GM19351 (cell line): ENCODE results near the gene FMNL2.

ENCODE experiments used
- ATAC-seq: cut with Tn5 transposase; IDR thresholded peaks from one replicate; pipeline ENCODE4 v1.9.1; 2021; ENCODE audit warnings: mild to moderate bottlenecking, moderate library complexity; ENCODE audit not compliant: unreplicated experiment

Gene FMNL2

DNA sequence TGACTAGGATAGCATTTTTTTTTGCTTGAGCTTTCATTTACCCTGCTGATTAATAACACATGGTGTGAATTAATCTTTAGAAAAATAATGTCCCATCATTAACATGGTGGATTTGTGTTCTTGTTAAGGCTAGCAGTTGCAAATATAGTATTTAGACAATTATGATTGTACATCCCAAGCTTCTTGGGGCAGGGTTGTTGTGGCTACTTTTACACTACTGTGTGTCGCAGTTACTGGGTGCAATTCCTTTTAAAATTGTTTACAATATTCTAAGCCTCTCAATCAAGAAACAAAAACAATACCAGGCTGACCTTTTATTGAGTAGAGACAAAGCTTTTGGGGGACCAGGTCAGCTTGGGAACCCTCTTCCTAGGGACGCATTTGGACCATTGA, 2.5 kb downstream of the FMNL2 start:
- ATAC-seq = no peak

DNA sequence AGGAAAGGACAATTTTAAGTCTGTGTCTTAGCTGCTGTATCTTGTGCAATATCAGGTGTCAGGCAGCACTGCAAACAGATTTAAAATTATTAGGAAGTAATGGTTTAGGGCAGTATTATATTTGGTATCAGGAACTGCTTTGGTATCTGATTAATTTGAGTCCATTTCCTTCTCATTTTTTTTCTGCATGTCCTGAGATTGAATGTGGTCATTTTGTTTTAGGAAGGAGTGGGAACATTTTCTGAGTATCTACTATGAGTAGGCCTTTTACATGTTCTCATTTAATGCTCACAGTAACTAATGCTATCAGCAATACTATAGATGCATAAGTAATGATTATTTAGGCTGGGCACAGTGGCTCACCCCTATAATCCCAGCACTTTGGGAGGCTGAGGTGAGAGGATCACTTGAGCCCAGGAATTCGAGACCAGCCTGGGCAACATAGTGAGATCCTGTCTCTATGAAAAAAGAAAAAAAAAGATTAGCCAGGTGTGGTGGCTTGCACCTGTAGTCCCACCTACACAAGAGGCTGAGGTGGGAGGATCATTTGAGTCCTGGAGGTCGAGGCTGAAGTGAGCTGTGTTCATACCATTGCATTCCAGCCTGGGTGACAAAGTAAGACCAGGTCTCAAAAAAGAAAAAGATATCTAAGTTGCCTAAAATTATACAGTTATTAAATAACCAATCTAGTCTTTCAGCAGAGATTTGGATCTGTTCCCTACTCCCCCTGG, 4.7 kb downstream of the FMNL2 start:
- no peak for ATAC-seq

DNA sequence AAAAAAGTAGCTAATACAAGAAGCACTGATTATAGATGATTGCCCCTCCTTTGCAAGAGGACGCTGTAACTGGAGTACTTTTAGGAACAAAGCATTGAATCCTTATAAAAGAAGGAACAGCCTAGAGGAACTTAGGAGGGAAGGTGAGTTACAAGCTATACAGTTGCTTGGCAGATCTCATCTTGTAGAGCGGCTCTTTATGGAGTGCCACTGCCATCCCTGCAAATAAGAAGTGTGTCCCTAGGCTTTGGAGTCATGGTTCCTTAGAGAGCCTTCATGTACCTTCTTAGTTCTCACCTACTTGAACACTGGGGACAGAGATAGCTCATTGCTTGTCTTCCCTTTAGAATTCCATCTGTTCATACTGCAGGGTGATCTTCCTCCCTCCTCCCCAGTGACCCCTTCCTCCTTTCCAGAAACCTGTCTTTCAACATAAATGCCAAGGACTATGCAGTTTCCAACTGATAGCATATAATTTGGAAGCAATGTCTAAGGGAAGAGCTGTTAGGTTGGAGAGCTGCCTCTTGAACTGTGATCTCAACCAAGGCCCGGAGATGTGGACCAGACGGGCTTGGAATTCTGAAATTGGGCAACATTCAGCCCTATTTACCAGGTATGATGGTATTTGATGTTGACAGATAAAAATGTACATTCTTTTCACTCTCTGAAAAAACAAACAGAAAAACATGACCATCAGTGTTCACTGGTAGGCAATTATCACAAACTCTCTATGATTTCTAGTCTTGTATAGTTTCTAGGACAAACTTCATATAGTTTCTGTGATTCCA, 7.5 kb downstream of the FMNL2 start:
- ATAC-seq = no peak

DNA sequence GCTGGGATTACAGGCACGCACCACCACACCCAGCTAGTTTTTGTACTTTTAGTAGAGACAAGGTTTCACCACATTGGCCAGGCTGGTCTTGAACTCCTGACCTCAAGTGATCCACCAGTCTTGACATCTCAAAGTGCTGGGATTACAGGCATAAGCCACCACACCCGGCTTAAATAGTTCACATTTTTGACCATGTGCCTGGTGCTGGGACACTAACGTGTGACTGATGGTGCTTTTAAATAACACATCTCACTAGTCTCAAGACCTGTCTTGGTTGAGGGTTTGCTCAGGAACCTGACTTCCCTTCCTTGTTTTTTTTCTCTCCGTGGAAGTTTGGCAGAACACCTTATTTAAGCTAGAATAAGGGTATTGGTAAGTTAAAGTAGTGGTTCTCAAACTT, 8.5 kb downstream of the FMNL2 start:
- no peak for ATAC-seq

DNA sequence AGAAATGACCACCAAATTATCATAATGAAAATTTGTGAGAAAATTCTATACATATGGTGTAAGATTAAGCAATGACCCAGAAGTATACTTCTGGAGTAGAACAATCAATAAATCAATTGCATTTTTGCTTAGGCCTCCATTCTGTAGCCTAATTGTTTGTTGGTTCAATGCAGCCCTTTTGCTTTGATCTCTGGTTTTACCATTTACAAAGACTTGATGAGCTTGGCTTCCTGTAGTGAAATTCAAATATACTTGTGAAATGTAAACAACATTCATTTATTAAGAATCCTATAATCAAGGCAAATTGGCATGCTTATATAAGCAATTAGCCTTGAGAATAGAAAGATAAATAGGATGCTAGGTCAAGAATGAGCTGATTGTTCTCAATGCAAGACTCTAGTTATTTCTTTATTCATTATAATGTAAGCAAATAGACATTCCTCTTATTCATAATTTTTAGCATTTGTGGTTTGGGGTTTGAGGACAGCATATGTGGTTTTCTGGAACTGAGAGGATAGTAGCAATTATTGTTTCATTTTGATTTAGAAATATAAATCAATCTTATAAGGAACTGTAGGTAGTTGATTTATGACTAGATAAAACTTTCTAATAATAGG, 9.7 kb downstream of the FMNL2 start:
- ATAC-seq = no peak

DNA sequence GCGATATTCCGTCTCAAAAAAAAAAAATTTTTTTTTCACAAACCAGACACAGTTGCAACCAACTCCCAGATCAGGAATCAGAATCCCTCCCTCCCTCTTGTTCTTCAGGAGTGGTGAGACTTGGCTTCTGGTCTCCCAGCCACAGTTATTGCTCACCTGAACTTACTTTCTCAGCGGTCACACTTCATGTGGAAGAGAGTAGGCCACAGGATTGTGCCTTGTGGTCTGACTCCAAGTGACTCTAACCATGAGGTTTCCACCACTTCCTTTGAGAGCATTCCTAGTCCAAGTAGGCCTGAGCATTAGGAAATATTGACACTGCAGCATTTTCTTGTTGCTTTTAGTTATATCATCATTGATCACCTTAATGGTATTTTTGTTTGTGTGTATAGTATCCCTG, 12.1 kb downstream of the FMNL2 start:
- ATAC-seq = no peak

DNA sequence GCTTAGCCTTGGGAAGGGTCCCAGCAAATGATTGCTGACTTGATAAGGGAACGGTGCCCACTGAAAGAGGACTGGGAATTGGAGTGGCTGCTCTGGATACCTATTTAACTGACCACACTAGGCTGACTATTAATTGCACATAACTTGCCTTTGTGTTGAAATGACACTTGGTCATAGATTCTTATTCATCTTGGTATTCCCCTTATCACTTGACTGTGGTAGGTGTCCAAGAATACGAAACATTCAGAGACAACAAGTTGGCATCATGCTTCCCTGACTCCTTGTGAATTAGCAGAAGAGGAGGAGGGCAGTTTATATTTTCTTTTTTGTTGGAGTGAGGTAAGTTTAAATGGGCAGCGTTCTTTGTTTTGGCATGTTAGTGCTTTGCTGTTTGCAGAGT, 13.4 kb downstream of the FMNL2 start:
- no peak for ATAC-seq

DNA sequence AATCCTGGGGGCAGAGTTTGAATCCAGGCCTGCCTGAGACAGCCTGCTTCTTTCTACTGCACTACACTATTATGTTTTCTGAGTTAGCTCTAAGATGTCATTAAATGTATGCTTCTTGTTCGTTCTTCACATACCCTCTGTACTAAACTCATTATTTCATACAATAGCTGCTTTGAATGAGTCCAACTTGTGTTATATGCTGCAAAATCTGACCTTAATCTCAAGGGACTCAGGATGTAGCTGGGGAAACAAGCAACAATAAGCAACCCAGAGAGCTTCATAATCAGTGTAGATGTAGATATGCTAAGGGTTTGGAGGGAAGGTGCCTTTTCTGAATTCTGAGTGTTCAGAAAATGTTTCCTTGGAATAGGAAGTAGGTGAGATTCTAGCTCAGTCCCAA, 14.4 kb downstream of the FMNL2 start:
- no peak for ATAC-seq

DNA sequence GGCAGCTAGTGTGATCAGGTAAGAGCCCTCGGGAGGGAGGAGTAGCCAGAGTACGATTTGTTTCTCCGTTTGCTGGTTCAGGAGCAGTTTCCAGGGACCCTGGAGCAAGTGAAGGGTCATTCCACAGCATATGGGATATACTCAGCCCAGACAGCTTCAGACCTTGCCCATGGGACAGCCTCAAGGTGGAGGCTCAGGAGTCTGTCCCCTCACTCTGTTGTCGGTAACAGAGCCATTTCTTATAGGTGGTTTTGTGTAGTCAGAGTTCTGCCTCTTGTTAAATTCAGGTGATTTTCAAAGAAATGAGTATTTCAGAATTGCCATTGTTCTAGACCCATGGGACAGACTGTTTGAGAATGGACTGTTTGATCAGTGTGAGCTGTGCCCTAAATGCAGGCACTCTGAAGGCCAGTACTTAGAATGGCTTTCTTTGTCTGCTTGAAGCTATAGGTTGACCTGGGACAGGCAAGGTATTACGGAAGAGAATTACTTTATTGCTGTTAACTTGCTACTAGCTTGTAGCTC, 15.2 kb downstream of the FMNL2 start:
- ATAC-seq = no peak

DNA sequence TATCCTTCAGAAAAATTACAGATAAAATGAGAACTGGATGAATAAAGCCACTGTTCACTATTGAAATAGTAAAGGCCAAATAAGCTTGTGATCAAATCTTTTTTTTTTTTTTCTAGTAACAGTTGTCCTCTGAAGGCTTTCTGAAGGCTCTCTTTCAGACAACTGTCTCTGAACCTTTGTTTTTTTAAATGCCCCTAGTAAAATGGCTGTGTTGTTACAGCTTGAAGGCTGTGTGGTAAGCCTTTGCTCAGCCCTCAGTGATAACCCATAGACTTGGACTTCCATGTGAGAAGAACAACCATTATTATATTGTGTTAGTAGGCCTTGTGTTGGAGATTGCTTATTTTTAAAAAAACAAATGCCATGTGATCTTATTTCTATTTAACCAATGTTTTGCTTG, 17.6 kb downstream of the FMNL2 start:
- ATAC-seq = no peak

DNA sequence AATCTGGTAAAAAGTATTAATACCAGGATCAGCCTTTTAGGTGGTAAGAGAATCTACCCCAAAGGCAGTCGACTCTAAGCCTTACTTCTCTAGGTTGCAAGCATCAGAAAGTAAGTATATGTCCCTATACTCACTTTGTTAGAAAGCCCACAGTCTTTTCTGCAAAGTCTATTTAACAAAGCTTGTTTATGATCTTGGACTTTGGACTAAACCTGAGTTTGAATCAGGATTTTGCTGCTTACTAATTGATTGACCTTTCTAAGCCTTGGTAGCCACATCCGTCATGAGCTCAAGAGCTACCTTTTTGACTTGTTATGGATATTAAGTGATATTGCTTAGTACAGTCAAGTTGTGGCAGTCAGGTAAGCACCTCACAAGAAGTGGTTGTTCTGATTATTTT, 18.4 kb downstream of the FMNL2 start:
- no peak for ATAC-seq

DNA sequence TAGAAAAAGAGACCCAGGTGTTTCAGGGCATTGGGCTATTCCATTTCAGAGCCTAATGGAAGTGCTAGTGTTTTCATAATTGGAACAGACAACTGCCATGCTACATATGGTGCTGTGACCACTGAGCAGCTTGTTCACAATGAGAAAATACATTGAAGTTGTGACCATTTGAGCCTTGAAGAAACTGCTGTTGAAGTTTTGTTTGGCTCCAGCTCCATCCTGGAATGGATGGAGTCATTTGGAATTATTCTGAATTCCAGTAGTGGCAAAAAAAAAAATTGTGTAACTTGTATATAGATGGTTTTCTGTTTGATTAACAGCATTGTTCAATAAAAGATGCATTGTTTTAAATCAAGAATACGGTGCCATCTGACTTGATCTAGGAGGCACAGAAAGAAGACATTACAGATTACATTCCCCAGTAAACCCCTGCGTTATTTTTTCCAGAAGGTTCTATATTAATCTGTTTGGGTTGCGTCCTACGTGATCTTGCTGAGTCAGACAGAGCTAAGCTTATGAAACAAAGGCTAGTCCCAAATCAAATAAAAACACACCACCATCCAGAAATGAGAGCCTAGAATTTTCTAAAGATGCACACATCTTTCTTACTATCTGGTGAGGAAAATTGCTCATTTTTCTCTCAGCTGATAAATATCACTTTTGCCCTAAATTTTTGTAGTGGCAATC, 19.2 kb downstream of the FMNL2 start:
- ATAC-seq = no peak

DNA sequence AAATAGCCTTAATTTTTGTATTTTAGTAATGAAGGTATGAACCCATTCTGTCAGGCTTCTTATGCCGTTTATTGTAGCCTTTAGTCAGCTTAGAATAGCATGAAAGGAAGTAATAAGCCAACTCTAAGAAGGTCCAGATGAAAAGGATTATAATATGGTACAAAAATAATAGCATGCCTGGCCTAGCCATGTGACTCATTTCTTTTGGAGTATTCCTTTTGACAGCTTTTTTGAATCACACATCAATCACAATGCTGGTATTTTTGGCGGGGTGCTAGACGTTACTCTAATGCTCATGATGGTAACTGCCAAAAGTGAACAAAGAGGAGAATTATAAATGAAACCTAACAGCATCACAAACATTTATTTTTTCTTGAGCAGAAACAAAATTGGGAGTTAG, 19.9 kb downstream of the FMNL2 start:
- no peak for ATAC-seq

DNA sequence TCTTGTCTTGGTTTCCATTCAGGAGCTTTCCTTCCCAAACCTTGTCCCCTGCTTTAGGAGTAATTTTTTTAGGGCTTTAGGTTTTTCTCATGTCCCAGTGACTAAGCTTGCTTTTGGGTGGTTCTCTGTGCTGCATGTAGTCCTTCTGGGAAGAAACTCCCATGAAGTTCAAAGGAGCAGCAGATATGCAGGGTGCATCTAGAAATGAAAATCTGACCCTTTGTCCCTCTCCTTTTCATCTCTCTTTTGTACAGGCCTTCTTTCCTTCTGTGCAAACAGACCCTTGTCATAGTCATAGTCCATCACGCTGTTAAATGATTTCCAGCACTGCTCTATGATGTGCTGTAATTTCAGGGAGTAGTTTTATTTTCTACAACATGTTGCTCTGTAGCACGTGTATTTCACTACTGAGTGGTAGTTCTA, 20.4 kb downstream of the FMNL2 start:
- no peak for ATAC-seq

DNA sequence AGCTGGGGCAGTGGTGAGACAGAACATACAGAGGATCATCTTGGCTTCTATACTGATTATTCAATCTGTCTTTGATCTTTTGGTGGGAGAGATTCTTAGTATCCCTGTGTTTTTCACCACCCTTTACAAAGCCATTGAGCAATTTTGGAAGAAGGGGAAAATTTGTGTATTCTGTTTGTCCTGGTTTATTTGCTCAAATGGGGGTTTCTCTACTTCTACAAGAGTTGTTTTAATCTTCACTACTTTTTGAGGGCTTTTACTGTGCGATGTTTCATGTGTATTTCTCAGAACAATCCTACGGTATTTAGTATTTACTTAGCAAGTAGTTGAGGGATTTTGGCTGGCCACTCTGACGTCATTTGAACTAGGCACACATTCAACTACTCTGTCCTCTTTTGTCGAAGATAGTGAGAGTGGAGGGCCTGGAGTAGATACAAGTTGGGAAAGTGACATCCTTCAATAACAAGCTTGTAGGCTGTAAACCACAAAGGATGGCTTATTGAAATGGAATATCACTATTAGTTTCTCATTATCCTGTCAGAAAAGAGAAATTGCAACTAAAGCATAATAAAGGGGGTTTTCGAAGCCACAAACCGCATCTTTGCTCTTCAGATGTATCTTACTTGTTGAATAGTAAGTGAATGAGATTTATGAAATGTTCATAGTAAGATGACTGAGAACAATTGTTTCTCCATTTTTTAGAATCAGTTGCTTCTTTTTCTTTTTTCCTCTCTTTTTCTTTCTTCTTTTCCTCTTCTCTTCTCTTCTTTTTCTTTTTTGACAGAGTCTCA, 24.8 kb downstream of the FMNL2 start:
- ATAC-seq = peak; percentile 74

DNA sequence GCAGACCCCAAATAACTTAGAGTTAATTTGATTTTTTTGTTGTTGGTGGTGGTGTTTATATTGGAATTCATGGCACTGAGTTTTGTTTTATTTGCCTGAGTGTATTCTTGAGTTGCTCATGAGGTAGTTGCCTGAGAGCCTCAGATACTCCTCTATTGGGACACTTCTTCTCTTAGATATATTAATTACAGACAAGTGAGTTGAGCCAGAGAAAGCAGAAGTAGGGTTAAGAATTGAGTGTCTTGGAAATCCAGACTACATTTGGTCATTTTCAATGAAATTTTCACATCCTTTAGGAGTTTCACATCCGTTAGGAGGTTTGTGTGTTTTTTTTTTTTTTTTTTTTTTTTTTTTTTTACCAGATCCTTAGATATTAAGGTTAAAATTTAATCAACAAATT, 29.0 kb downstream of the FMNL2 start:
- no peak for ATAC-seq

DNA sequence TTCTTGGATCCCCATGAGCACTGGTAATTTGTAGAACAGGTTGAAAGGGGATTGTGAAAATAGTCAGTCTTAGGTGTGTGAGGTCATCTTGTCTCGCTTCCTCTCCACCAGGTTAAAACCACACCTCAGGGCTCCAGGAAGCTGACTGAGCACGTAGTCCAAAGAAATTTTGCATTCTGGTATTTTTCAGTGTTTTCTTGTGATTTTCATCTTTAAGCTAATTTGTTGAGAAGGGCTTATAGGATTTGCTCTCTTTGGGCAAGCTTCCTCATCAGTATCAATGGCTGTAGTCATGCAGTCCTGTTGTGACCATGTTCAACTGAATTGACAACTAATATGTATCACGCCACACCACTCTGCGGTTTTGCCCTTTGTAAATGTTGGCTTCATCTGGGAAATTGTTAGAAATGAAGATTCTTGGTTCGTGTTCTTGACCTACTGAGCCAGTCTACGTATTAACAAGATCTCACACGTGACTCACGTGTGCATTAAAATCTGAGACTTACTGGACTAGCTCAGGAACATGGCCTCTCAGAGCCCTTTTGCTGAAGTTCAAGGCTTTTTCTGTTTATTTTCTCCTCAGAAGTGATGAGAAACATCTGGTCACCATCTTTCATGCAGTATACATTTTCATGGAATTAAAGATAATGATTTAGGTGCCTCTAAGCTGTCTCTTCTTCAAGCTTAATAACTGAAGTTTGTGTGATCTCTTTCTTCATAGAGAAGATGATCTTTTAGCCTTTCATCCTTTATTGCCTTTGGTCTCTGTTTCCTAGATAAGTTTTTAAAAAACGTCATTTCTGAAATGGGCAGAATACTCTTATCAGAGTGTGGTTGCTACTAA, 32.8 kb downstream of the FMNL2 start:
- peak; percentile 98 for ATAC-seq

DNA sequence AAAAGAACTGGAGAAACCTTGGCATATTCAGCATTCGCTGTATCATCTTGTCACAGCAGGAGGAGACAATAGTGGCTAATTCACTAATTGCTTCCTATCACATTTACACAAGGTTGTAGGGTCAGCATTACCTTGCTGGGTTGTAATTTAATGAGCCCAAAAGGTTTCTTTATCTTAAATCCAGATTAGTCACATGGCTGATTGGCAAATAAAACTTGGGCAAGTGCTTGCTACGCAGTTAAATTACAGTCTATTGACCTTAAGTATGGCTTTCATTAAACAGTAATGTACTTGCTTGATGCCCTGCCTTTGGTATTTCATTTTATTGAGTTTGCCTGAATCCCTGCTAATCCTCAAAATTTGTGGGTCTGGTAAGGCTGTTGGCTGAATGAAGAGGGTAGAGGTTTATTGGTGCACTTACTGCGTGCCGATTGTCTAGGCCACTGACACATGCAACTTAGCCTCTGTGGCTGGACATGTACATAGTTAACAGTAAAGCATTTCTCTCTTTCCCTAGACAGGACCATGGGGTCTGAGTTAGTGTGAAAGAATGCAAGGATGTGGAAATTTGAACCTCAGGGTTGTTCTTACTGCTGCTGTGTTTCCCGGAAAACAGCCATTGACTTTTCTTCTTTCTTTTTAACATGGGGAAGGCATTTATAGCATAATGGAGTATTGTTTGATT, 34.3 kb downstream of the FMNL2 start:
- no peak for ATAC-seq

DNA sequence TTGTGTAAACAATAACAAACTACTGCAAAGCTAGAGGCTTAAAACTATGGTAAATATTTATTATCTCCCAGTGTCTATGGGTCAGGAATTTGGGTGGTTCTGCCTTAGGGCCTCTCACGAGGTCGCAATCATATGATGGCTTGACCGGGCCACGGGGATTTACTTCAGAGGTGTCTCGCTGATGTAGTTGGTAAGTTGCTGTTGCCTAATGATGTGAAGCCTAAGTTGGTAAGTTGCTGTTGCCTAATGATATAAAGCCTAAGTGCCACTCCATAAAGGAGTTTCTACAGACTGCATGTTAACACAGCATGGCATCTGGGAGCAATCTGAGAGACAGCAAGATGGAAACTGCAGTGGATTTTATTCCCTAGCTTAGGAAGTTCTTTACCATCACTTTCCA, 35.8 kb downstream of the FMNL2 start:
- no peak for ATAC-seq
